GM10847 (cell line): ENCODE measurements around the gene CCSER1.

Source experiments
- POLR2A ChIP-seq: IDR thresholded peaks from 2 replicates; pipeline ENCODE4 v1.6.1; 2011; ENCODE audit not compliant: insufficient read length; ENCODE audit errors: extremely low read depth

CCSER1 gene

GRCh38 chr4:90695411-90695810 is 568.2 kb downstream of the CCSER1 start:
- no peak for TF ChIP-seq POLR2A

GRCh38 chr4:90715242-90715641 is 588.0 kb downstream of the CCSER1 start:
- no peak for TF ChIP-seq POLR2A

DNA sequence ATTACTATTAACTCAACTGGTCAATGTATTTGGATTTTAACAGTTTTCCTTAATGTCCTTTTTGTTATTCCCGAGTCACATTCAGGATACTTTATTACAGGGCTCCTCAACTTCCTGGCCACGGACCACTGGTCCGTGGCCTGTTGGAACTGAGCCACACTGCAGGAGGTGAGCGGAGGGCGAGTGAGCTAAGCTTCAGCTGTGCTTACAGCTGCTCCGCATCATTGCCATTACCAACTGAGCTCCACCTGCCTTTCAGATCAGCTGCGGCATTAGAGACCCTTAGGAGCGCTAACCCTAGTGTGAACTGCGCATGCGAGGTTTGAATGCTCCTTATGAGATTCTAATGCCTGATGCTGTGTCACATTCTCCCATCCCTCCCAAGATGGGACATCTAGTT is 591.7 kb downstream of the CCSER1 start:
- no peak for TF ChIP-seq POLR2A

GRCh38 chr4:90727938-90728337 is 600.7 kb downstream of the CCSER1 start:
- no peak for TF ChIP-seq POLR2A

- TF ChIP-seq POLR2A, result no peak
Measured at GRCh38 chr4:90730752-90731151, 603.6 kb downstream of the CCSER1 start.

DNA sequence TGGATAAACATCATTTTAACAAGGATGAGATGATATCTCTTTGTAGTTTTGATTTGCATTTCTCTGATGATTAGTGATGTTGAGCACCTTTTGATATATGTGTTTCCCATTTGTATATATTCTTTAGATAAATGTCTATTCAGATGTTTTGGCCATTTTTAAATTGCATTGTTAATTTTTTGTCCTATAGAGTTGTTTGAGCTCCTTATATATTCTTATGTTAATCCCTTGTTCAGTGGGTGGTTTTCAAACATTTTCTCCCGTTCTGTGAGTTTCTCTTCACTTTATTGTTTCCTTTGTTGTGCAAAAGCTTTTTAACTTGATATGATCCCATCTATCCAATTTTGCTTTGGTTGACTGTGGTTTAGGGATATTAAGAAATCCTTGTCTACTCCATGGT is 606.0 kb downstream of the CCSER1 start:
- TF ChIP-seq POLR2A, result no peak

GRCh38 chr4:90745176-90745575 is 618.0 kb downstream of the CCSER1 start:
- no peak for TF ChIP-seq POLR2A

GRCh38 chr4:90753068-90753467 is 625.9 kb downstream of the CCSER1 start:
- TF ChIP-seq POLR2A, result no peak

GRCh38 chr4:90757534-90758060 is 630.4 kb downstream of the CCSER1 start:
- TF ChIP-seq POLR2A, result no peak

GRCh38 chr4:90760059-90760458 is 632.9 kb downstream of the CCSER1 start:
- no peak for TF ChIP-seq POLR2A

DNA sequence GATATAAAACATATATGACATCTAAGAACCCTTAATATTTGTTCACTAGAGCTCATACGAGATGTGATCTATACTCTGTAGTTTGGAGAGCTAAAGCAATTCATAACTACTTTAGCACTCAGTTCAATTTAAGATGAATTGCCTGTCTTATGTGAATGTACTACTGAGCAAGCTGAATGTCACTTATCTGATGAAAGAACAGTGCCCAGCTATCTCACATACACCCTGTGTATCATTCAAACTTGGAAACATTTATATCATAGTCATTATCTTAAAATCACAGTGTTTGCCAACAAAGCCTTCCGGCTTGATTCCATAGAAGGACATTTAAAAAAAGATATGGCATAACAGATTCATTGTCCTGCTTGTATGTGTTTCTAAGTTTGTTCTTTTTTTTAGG is 639.6 kb downstream of the CCSER1 start:
- TF ChIP-seq POLR2A, result no peak

DNA sequence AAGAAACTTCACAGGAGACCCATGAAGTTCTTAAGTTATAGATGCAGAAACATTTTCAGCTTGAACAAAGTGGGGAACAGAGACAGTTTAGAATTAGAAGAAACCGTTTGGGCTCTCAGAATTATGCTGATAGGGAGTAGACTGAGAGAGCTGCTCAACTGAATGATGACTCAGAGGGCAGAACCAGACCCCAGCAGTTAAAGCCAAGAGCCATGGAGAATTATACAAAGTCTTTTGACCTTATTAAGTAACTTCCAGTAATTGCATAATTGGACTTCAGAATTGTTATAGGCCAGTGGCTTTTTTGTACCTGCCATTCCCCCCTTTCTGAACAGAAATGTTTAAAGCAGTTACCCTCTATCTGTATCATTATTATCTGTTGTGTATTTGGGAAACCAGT is 642.1 kb downstream of the CCSER1 start:
- no peak for TF ChIP-seq POLR2A

DNA sequence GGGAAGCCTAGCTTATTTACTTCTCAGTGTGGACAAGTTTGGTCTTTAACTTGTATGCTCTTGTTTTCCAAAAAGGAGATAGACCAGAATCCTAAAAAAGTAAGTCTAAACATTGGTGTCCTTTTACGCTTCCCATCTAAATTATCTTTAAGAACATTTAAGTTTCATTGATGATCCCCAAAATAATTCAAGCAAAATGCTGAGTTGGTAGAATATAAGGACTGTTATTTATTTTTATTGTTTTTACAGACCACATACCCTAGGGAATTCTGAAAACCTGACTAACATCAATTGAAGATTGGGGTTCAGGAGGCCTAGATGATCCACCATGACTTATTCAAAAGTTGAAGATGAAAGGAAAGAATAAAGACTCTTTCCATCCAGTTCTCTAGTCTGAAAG is 653.0 kb downstream of the CCSER1 start:
- no peak for TF ChIP-seq POLR2A

- no peak for TF ChIP-seq POLR2A
Measured at GRCh38 chr4:90786602-90787001, 659.4 kb downstream of the CCSER1 start.

- no peak for TF ChIP-seq POLR2A
Measured at GRCh38 chr4:90792696-90793095, 665.5 kb downstream of the CCSER1 start.

- TF ChIP-seq POLR2A, result no peak
Measured at GRCh38 chr4:90798948-90799347, 671.8 kb downstream of the CCSER1 start.

DNA sequence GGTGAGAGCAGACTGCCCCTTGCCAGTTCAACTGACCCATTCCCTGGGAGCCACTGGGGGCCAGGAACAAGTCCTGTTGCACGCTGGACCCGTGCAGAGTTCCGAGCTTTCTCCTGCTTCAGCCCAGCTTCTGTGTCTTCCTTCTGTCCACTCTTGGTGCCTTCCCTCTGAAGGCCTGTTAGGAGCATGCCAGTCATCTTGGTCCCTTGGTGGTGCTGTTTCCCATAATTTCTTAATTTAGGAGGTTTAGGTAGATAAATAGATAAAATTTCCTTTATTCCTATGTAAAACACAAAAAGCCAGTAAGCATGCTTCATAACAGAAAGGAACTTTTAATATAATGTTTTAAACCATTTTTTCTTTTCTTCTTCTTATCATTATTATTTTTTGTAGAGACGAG is 672.7 kb downstream of the CCSER1 start:
- no peak for TF ChIP-seq POLR2A

DNA sequence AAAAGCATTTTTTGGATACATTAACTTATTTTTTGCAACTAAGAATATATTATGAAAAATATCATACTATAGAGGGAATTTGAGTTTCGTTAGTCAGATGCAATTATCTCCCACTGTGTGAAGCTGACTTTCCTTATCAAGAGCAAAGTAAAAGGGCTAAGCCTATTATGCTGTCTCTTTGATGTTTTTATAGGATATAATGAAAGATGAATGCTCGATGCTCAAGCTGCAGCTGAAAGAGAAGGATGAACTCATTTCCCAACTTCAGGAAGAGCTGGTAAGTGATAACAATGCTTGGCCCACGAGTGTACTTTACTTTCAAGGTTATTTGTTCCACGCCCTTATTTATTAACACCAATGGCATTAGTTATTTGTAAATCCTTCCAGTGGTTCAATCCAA is 688.4 kb downstream of the CCSER1 start:
- no peak for TF ChIP-seq POLR2A
